Fibroblast of skin of back (primary cell): ENCODE results near the gene DDX25. TPM values are rescaled to one million over a fixed set of nuclear protein-coding genes. Genes with fewer than 3 reads are reported as not detected.
A peak's percentile ranks its signal among the peaks of the same experiment; 100 is the strongest.
"Not testable (repeated sequence)": the region's sequence is repeated elsewhere in the genome, so short reads cannot be mapped to it uniquely, and the experiment has no call there.

Source experiments
- DNase-seq: peaks from one replicate; pipeline ENCODE4 v3.0.0-alpha.2; 2013
- polyA plus RNA-seq, 2 experiments: library from polyadenylated mRNA; unstranded; fragments of 120-200 nt; gene quantifications; one replicate each; pipeline ENCODE4 v1.2.1, GENCODE V29; 2013; ENCODE audit not compliant: insufficient read length in 2 of 2

The DDX25 gene
- not detected for polyA plus RNA-seq (2013, experiment 1 of 2; ENCODE audit: insufficient read length)
- polyA plus RNA-seq (2013, experiment 2 of 2; ENCODE audit: insufficient read length) = 0.01 TPM

- no peak for DNase-seq
Observed at GRCh38 chr11:125903711-125904659, at the start of gene DDX25. Gene DDX25, plus strand, starts transcription at chr11:125904508. Its CDS starts 10 bp downstream, at chr11:125904518.

- DNase-seq = not testable (repeated sequence)
Observed at GRCh38 chr11:125857670-125858069, 46.6 kb upstream of the DDX25 start.

- not testable (repeated sequence) for DNase-seq
Observed at GRCh38 chr11:125862786-125863185, 41.5 kb upstream of the DDX25 start.

GRCh38 chr11:125865354-125865753 is 39.0 kb upstream of the DDX25 start:
- DNase-seq = not testable (repeated sequence)

DNA sequence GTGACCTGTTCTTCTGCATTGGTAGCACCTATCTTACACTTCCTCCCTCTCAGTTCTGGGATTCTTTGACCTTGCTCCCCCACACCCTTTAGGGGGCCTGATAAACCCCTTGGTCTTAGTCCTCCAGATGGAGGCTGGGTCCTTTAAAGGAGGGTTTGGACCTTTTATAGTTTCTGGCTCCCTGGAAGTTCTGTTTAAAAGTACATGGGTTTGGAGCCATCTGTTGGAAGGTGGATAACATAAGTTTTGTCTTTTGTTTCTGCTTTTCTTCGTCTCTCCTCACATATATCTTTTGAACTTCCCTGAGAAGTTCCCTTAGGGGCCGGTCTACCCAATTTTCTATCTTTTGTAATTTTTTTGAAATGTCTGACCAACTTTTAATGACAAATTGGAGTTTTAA is 34.8 kb upstream of the DDX25 start:
- no peak for DNase-seq

GRCh38 chr11:125871391-125872137 is 32.7 kb upstream of the DDX25 start:
- DNase-seq = peak; percentile 38

GRCh38 chr11:125872138-125872491 is 32.2 kb upstream of the DDX25 start:
- no peak for DNase-seq

DNA sequence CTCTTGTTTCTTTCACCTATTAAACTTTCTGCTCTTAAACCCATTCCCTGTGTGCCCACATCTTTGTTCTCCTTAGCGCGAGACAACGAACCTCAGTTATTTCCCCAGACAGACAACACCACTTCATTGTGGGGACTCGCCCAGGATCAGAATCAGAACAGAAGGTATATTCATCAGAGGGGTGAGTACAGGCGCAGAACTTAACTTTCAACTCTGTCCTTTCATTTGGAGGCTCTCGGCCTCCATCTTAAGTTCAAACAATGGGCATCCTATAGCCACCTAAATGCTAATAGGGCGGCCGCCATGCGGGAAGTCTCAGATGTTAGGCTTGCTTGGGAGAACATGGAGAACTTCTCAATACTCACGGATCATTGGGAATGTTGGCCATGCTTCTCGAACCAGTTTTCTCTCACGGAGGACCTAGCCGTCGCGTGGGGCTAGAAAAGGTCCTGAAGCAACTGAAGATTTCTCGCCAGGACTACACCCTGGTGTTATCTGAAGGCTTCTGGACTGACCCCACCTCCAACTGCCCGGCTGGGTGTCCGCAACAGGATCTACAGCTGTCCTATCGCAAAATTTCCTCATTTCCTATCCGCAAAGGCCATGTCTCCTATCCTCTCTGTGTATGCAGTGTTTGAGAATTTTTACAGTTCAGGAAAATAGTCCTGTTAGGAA is 30.3 kb upstream of the DDX25 start:
- DNase-seq = no peak

DNA sequence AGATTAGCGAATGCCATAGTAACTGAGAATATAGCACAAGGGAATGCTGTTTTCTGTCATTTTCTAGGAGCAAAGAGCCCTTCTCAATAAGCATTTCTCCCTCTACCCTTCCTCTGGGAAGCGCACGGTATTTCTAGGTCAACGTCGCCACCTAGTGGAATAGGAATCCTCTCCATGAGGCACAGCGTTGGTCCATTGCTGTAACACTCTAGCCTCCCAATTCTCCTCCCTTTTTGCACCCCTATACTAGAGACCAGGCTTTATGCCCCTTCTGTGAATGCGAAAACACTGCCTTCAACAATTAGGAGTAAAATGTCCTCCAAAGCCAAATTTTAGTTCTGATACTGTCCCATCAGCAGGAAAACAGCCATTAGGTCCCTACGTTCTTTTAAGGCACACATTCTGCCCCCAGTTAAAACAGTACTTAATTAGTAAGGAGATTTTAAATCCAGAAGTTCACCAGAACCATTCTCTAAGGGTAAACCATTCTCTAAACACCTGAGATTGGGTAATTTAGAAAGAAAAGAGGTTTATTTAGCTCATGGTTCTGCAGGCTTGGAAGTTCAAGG is 29.7 kb upstream of the DDX25 start:
- peak; percentile 67 for DNase-seq

GRCh38 chr11:125881291-125881690 is 23.0 kb upstream of the DDX25 start:
- DNase-seq = no peak

- no peak for DNase-seq
Observed at GRCh38 chr11:125883375-125883774, 20.9 kb upstream of the DDX25 start.

DNA sequence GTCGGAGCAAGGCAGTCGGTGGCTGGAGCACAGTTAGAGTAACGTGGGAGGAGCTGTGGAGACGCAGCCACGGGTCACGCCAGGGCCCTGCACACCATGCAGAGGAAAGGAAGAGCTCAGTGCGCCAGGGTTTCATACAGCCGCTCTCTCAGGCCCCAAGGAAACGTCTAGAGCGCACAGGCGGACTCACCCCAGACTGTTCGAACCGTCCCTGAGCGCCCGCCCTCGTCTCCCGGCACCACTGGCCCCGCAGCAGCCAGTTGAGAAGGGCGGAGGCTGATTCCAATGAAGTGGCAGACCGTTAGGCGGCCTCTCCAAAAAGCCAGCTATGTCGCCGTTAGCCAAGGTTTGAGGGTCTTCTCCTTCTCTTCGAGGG is 17.3 kb upstream of the DDX25 start:
- DNase-seq = no peak

- peak; percentile 97 for DNase-seq
Observed at GRCh38 chr11:125887373-125888324, 16.7 kb upstream of the DDX25 start, which contains the start of gene HYLS1. Gene HYLS1, plus strand, starts transcription at chr11:125887668. Its CDS starts 11,701 bp downstream, at chr11:125899369.

DNA sequence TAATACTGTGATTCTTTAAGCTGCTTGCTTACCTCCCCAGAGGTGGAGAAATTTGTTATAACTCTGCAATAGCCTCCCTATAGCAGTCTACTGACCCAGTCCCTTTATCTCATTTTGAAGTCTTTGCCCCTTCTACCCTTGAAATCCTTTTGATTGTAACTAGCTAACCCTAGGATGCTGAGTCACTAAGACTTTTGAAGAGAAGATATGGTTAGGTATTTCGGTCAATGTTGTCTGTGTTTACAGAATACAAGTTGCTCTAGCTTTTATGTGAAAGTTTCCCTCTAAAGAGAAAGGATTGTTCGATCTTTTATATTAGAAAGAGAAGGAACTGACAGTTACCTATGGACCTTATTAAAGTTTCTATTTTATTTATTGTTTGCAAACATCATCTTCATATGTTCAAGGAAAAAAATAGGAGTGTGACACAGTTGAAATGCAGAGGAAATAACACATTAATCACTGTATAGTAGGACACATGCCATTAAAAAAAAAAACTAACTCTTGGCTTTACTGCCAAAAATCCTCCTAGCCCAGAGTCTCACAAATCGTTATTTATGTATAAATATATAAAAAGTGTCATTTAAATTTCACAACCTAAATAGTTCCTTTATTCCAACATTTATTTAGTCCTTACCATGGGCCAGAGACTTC is 13.7 kb upstream of the DDX25 start:
- DNase-seq = no peak

- peak; percentile 75 for DNase-seq
Observed at GRCh38 chr11:125892071-125892470, 12.2 kb upstream of the DDX25 start.

GRCh38 chr11:125892994-125893393 is 11.3 kb upstream of the DDX25 start:
- no peak for DNase-seq

- DNase-seq = no peak
Observed at GRCh38 chr11:125901872-125902271, 2.4 kb upstream of the DDX25 start.

- DNase-seq = no peak
Observed at GRCh38 chr11:125902277-125902926, 1.9 kb upstream of the DDX25 start.

DNA sequence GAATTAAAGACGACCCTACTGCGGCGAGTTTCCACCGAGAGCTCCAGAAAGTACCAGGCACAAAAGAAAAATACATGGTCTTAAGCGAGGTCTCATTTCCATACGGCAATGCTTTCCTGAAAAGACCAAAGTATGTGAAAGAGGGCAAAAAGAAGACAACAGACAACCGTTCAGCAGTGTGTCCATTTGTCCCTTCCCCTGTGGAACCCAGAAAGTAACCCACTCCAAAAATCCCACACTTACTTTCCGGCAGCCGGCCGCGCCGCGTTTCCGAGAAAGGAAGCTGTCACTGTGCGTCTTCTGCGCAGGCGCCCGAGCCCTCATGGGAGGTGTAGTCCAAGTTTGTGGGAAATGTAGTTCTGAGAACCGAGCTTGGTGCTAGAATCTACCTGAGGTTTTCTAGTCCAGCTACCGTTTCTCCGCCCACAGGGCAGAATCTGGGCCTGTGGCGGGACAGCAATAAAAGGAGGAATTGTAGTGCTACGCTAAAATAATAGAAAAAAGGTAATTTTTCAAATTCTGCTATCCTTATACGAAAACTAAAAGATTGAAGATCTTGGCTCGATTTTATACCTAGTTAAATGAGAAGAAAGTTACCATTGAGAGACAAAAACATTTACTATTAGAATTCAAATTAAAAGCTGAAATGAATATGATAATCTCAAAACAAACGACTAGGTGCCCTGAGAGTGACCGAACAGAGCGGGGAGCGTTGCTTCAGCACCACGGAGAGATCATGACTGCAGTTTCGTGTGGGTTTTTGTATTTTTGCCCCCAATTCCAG is 1.2 kb upstream of the DDX25 start, which contains the start of gene PUS3:
TSS of gene PUS3 (minus strand) at position 280 of the 784 bp plus-strand sequence. CDS start 6,922 bp downstream, outside the sequence.
- peak; percentile 84 for DNase-seq
